Measurements from ENCODE around the gene INSR.
"Not testable (repeated sequence)": the region's sequence is repeated elsewhere in the genome, so short reads cannot be mapped to it uniquely, and the experiment has no call there.

INSR gene

GRCh38 chr19:7210359-7210758, 83.9 kb downstream of the INSR start:
- H3K9ac ChIP-seq, result no peak overlapping the region
- no peak for TF ChIP-seq CTCF (IDR thresholded peaks at IDR 0.05)
- no peak overlapping the region for H3K27ac ChIP-seq
- H3K36me3 ChIP-seq (ENCODE audit: control insufficient read depth, insufficient read depth, low read length), result no peaks in the 10 kb centered on the region
- peaks cover 26% of the 10 kb centered on the region for H3K79me2 ChIP-seq
- H3K4me2 ChIP-seq (ENCODE audit: low read length), result no peak overlapping the region
- no peak overlapping the region for H3K4me3 ChIP-seq (ENCODE audit: low read depth, low read length)
- H2AFZ ChIP-seq, result no peak overlapping the region
- H3K27me3 ChIP-seq (ENCODE audit: control insufficient read depth, insufficient read depth, low read length), result no peaks in the 10 kb centered on the region
- no peaks in the 10 kb centered on the region for H3K4me1 ChIP-seq
- no peaks in the 10 kb centered on the region for H3K9me3 ChIP-seq (ENCODE audit: control insufficient read depth, low read length)

- H3K4me2 ChIP-seq (ENCODE audit: low read length); H3K36me3 ChIP-seq (ENCODE audit: control insufficient read depth, insufficient read depth, low read length); H3K4me1 ChIP-seq; H3K9me3 ChIP-seq (ENCODE audit: control insufficient read depth, low read length); H3K9ac ChIP-seq; H3K27ac ChIP-seq; H2AFZ ChIP-seq; H3K27me3 ChIP-seq (ENCODE audit: control insufficient read depth, insufficient read depth, low read length); H3K4me3 ChIP-seq (ENCODE audit: low read depth, low read length): not testable (repeated sequence)
- peaks cover 27% of the 10 kb centered on the region for H3K79me2 ChIP-seq
Observed at GRCh38 chr19:7209597-7210325, 84.5 kb downstream of the INSR start.

GRCh38 chr19:7209036-7209435, 85.2 kb downstream of the INSR start:
- H2AFZ ChIP-seq; H3K9me3 ChIP-seq (ENCODE audit: control insufficient read depth, low read length); H3K27ac ChIP-seq; H3K36me3 ChIP-seq (ENCODE audit: control insufficient read depth, insufficient read depth, low read length); H3K27me3 ChIP-seq (ENCODE audit: control insufficient read depth, insufficient read depth, low read length); H3K4me3 ChIP-seq (ENCODE audit: low read depth, low read length); H3K9ac ChIP-seq; H3K4me1 ChIP-seq; H3K4me2 ChIP-seq (ENCODE audit: low read length): not testable (repeated sequence)
- peaks cover 30% of the 10 kb centered on the region for H3K79me2 ChIP-seq

- Histone ChIP-seq H3K27ac (no peak overlapping the region), H3K4me2 (ENCODE audit: low read length) (no peak overlapping the region), H3K9me3 (ENCODE audit: control insufficient read depth, low read length) (no peaks in the 10 kb centered on the region), H3K4me1 (no peaks in the 10 kb centered on the region), H3K36me3 (ENCODE audit: control insufficient read depth, insufficient read depth, low read length) (no peaks in the 10 kb centered on the region), H3K27me3 (ENCODE audit: control insufficient read depth, insufficient read depth, low read length) (no peaks in the 10 kb centered on the region), H2AFZ (no peak overlapping the region), H3K9ac (no peak overlapping the region), H3K79me2 (peaks cover 9% of the 10 kb centered on the region), H3K4me3 (ENCODE audit: low read depth, low read length) (no peak overlapping the region)
- no peak for TF ChIP-seq CTCF (IDR thresholded peaks at IDR 0.05)
Observed at GRCh38 chr19:7203332-7203731, 90.9 kb downstream of the INSR start.

GRCh38 chr19:7202888-7203287, 91.3 kb downstream of the INSR start:
- TF ChIP-seq CTCF (IDR thresholded peaks at IDR 0.05), result no peak
- H3K4me2 ChIP-seq (ENCODE audit: low read length), result no peak overlapping the region
- peaks cover 5% of the 10 kb centered on the region for H3K79me2 ChIP-seq
- H3K27me3 ChIP-seq (ENCODE audit: control insufficient read depth, insufficient read depth, low read length), result no peaks in the 10 kb centered on the region
- no peaks in the 10 kb centered on the region for H3K4me1 ChIP-seq
- no peaks in the 10 kb centered on the region for H3K9me3 ChIP-seq (ENCODE audit: control insufficient read depth, low read length)
- H3K9ac ChIP-seq, result no peak overlapping the region
- H2AFZ ChIP-seq, result no peak overlapping the region
- no peak overlapping the region for H3K27ac ChIP-seq
- no peak overlapping the region for H3K4me3 ChIP-seq (ENCODE audit: low read depth, low read length)
- H3K36me3 ChIP-seq (ENCODE audit: control insufficient read depth, insufficient read depth, low read length), result no peaks in the 10 kb centered on the region

- no peaks in the 10 kb centered on the region for H3K9me3 ChIP-seq (ENCODE audit: control insufficient read depth, low read length)
- H3K4me3 ChIP-seq (ENCODE audit: low read depth, low read length), result no peak overlapping the region
- H3K36me3 ChIP-seq (ENCODE audit: control insufficient read depth, insufficient read depth, low read length), result no peaks in the 10 kb centered on the region
- H3K27ac ChIP-seq, result no peak overlapping the region
- H3K27me3 ChIP-seq (ENCODE audit: control insufficient read depth, insufficient read depth, low read length), result no peaks in the 10 kb centered on the region
- TF ChIP-seq CTCF (IDR thresholded peaks at IDR 0.05), result no peak
- H3K4me1 ChIP-seq, result no peaks in the 10 kb centered on the region
- no peak overlapping the region for H2AFZ ChIP-seq
- H3K79me2 ChIP-seq, result peaks cover 5% of the 10 kb centered on the region
- H3K4me2 ChIP-seq (ENCODE audit: low read length), result no peak overlapping the region
- no peak overlapping the region for H3K9ac ChIP-seq
Observed at GRCh38 chr19:7200736-7201135, 93.5 kb downstream of the INSR start.

All from parathyroid adenoma (tissue), 2 donors.